Fibroblast of skin of abdomen (primary cell): ENCODE data around the gene FHIT.
"Not testable (repeated sequence)": the region's sequence is repeated elsewhere in the genome, so short reads cannot be mapped to it uniquely, and the experiment has no call there.

Source experiments
- DNase-seq: peaks from one replicate; pipeline ENCODE4 v3.0.0-alpha.2; 2013

FHIT gene

DNA sequence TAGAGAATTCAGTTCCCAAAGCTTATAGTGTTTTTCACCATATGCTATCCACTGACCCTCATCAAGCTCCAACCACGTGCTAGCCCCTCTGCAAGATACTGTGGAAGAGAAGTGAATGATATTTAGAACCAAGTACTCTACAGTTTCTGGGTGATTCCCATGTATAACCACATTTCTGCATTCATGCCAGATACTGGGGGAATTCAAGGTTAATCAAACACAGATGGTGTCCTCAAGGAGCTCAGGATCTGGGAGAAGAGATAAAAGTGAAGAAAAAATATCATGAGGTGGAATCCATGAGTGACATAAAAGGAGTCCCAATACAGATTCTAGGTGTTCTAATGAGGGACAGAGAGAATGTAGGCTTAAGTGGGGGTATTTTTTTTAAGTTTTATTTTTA is 195.8 kb downstream of the FHIT start:
- DNase-seq = peak; percentile 5

DNA sequence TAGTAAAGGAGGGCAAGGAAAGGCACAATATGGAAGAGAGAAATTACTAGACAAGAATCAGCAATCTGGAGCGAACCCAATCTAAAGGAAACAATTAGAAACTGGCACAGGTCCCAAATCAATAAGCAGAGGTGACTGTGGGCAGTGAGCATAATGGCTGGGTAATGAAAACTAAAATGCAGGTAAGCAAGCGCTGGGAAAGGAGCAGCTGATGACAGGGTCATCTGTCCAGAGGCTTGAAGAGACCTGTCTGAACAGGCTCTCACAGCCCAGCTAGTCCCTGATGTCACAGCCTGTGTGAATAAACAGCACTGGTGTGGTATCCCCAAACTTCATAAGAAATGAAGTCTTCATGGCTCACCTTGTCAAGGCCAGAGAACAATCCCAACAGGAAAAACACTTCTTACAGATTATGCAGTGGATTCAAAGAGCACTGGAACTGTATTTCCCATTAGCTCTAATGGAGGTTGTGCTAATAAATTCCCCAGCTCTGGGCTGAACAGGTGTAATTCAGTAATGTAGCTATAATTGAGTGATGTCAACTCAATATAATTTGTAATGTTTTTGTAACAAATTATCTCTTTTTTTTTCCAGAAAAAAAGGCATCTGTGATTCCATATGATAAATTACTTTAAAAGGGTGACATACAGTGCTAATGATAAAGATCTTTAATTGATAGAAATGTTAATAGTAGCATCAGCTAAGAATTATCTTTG is 197.3 kb downstream of the FHIT start:
- DNase-seq = no peak

DNA sequence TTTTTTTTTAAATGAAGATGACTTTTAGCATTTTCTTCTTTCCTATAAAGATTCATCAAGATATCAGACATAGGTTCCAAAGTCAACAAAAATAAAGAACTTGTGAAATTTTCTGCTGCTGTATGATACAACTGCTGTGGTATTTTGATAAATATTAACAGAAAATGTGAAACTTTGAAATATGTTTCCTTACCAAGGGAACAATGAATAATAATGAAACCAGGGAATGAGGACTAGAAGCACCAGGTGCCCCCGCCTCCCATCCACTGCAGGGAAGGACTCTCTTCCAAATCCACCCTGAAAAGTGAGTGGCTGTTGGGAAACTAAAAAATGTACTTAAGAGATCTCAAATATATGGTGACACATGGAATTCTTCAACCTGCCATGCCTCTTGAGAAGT is 198.4 kb downstream of the FHIT start:
- no peak for DNase-seq

DNA sequence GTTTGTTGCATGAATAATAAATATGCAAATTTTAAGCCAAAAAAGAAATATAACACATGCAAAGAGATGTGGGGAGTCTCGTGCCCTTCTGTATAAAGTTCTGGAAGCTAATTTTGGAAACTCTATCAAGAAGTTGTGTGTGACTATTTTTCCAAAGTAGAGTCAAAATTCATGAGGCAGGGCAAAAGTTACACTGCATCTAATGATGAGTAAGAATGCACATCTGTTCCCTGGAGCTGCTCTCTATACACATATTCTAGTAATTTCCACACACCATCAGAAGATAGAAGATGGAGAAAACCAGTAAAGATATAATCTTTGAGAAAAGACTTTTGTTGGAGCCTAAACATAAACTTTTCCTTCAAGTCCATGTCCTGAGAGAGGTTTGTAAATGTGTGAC is 199.6 kb downstream of the FHIT start:
- DNase-seq = no peak

DNA sequence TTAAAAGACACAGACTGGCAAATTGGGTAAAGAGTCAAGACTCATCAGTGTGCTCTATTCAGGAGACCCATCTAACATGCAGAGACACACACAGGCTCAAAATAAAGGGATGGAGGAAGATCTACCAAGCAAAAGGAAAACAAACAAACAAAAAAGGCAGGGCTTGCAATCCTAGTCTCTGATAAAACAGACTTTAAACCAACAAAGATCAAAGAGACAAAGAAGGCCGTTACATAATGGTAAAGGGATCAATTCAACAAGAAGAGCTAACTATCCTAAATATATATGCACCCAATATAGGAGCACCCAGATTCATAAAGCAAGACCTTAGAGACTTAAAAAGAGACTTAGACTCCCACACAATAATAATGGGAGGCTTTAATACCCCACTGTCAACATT is 206.1 kb downstream of the FHIT start:
- DNase-seq = not testable (repeated sequence)

DNA sequence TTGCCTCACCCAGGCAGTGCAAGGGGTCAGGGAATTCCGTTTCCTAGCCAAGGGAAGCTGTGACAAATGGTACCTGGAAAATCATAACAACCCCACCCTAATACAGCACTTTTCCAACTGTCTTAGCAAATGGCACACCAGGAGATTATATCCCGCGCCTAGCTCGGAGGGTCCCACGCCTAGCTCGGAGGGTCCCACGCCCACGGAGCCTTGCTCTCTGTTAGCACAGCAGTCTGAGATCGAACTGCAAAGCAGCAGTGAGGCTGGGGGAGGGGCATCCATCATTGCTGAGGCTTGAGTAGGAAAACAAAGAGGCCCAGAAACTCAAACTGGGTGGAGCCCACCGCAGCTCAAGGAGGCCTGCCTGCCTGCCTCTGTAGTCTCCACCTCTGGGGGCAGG is 208.1 kb downstream of the FHIT start:
- DNase-seq = no peak

DNA sequence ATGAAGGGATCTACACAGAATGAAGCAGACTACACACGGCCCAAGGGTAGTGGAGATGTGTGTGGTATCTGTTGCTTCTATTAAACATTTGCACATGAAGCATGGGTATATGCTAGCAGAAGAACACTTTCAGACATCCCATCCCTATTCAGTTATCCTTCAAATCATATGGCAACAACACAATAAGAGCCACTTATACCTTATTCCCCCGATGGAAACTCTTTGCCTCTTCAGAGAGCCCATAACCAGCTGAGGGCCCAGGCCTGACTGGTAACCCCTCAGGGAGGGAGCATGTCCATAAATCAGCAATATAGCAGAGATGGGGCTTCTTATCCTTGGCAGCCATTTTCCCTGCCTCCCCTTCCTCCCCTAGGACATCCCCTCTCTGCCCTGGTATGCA is 210.6 kb downstream of the FHIT start:
- DNase-seq = no peak

DNA sequence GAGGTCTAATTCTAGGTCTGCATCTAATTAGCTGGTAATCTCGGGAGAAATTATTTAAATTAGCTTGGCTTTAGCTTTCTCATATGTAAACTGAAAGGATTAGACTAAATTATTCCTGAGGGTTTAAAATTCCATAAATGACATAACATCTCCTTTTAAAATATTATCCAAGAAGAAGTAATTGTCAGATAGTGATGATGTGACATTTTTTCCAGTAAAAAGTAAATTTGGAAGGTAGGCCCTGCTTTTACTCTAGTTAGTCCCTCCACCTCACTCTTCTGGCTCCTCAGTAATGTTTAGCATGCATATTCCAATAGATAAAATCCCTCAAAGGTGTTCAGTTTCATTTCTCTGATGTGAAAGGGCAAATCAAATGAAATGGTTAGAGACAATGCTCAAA is 215.7 kb downstream of the FHIT start:
- no peak for DNase-seq

DNA sequence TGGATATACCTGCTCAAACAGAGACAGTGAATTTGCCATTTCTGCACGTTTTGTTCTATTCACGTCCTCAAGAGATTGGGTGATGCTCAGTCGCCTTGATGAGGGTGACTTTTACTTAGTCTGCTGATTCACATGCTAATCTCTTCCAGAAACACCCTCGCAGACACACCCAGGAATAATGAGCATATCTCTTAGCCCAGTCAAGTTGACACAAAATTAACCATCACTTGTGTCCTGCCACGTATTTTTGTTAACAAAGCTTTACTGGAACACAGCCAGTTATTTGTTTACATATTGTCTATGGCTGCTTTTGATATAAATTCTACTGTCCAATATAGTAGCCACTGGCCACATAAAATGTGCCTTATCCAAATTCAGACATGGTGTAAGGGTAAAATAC is 218.3 kb downstream of the FHIT start:
- no peak for DNase-seq

DNA sequence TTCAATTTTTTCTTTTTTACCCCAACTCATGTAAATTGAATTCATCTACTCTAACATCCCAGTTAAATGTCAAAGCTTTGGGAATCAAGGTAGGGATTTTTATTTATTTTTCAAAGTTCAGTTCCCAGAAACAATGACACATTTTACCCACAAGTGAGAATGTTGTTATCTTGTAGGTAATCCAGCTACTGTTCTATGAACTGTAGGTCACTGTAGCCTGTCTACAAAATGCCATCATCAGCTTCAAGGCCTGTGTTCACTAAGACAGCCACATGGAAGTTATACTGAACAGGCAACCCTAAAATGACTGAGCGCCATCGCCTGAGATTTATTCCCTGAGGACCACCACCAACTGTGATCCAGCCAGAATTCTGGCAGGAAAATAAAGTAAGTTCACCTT is 219.7 kb downstream of the FHIT start:
- no peak for DNase-seq

DNA sequence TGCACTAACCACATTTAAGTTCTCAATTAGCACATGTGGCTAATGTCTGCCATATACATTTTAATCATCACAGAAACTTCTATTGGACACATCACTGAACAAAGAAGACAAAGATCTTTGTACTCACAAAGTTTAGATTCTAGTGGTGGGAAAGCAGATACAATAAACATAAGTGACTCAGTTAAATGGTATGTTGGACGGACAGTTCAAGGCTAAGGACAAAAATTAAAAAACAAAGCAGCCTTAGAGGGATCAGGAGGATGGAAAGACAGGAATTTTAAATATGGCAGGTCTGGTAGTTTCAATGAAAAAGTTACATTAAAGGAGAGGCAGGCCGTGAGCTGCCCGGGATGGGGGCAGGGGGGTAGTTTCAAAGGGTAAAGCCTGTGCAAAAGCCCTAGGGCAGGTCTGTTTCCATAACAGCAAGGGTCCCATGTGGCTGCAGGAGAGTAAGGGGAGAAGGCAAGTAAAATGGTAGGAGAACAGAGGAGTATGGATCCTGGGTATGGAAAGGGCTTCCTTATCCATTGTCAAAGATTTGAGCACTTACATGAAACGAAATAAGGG is 220.7 kb downstream of the FHIT start:
- DNase-seq = peak; percentile 10

DNA sequence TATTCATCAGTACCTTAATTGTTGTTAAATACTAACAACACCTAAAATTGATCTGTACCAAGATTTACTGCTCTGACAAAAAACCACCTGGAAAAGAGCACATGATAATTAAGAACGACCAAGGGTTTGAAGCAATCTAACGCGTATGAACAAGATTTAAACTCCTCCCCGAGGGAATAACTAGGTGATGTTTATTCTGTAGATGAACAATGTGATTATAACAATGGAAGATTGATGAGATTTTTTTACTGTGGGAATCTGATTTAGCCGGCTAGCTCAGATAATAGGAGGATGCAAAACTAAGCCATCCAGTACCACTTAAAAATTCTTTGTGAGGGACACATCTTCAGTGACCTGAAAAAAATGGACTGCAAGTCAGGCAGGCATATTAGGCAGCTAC is 222.1 kb downstream of the FHIT start:
- no peak for DNase-seq

DNA sequence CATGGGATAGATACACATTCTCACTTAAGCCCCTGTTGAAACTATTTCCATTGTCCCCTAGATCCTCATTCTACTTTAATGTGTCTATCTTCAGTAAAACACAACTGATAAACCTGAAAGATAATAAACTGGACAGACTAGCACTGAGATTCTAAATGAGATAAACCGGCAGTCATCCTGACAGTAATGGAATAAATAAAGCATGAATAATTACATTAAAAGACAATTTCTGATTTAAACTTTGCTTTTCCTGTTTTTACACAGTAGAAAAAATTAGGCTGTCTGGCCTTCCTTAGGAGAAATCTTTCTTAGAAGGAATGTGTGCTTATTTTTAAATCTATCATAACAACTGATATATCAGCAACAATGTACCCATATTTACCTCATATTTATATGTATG is 232.4 kb downstream of the FHIT start:
- no peak for DNase-seq

DNA sequence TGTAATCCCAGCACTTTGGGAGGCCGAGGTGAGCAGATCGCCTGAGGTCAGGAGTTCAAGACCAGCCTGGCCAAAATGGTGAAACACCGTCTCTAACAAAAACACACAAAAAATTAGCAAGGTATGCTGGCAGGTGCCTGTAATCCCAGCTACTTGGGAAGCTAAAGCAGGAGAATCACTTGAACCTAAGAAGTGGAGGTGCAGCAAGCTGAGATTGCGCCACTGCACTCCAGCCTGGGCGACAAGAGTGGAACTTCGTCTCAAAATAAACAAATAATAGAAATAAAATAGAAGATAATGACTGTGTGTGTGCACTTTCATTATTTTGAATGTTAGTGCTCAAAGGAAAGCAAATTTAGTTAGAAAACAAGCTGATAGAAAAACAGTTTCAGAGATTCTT is 234.2 kb downstream of the FHIT start:
- not testable (repeated sequence) for DNase-seq

DNA sequence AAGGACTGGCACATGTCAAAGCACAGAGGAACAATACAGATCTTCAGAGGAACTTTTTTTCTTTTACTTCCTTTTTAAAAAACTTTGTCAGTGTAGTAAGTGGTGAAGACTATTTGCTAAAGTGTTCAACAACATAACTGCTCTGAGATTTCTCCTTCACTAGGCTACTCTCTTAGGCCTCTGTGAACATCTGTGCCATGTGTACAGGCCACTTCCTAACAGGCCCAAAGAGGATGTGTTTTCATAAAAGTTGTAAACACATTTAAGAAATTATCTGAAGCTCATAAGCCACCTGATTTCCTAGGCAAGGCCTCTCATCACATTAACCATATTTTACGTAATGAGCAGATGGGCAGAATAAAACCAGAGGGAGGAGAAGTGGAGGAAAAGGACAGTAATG is 235.4 kb downstream of the FHIT start:
- DNase-seq = no peak

DNA sequence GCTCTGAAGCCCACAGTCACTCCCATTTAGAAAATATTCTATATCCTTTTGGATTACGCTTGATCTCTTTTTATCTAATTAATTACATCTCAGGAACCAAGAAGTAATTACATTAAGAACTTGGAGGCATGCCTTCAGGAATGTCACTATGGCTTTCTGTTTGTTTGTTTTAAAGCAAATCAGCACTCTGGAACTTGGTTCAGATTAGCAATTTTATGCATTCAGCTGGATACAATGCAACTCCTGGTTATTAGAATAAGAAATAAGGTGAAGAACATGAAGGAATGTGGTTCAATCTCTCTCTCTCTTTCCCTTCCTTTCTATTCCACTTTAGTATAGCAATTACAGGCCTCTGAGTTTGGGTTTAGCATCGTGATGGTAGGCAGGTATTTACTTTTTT is 235.8 kb downstream of the FHIT start:
- no peak for DNase-seq

DNA sequence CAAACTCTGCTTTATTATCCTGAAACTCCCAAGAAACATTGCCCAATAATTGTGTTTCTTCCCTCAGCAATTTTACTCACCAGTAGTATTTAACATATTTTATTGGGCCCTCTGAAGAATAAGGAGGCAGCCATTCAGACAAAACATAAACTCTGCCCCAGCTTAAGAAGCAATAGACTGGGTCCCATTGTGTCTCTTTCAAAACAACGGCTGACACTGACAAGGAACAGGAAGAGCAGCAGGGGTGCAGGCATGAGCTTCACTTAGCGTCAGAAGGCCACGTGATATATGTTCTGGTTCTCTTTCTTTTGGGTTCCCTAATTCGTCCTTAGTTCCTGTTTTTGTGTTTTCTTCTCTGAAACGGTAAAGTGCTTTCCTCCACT is 242.3 kb downstream of the FHIT start:
- no peak for DNase-seq

DNA sequence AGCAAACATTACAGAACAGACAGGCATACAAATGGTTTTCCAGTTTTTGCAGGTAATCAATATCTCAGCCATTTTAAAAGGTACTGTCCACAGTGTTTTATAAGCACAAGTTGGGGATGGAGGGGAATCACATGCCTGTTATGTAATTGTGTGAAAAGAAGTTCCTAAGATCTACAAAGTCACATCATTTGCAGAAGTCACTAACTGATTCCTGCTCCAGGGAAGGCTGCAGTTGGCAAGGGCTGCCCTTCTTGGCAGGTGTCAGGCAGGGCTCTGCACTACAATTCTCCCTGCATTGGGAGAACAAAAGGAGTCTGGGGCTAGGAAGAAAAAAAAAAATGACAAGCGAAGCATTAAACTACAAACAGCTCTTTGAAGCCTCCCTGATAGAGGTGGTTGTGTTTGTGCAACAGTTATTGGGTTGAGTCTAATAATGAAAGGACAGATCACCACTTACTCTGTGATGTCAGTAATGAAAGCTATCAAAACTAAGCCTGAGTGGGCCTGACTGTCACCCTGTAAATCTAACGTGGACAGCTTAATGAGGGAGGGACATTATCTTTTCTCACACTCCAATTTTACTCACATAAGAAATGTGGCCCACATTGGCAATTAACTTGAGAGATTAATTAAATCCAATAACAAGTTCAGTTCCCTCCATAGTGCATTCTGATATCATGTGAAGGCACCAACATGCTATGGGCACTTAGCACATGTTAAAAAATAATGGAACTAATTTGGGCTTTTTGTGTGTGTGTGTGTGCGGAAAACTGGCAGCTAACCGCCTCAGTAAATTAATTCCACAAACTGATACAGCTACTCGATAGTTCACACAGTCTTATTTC is 242.9 kb downstream of the FHIT start:
- no peak for DNase-seq

DNA sequence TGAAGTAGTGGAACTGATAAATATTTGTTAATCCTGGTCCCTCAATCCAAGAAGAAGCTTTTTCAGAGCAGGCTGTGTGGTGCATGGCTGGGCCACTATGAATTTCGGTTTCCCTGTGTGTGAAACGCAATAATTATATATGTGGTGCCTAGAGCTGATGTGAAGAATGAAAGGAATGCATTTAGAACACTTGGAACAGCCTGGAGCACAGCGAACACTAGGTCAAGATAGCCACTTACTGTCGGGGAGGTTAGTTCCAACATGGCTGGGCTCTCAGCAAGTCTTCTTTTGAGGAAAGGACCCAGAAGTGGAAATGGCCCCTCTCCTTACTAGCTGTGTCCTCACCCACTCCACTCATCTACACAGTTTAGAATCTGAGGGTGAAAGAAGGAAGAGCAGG is 245.7 kb downstream of the FHIT start:
- no peak for DNase-seq

DNA sequence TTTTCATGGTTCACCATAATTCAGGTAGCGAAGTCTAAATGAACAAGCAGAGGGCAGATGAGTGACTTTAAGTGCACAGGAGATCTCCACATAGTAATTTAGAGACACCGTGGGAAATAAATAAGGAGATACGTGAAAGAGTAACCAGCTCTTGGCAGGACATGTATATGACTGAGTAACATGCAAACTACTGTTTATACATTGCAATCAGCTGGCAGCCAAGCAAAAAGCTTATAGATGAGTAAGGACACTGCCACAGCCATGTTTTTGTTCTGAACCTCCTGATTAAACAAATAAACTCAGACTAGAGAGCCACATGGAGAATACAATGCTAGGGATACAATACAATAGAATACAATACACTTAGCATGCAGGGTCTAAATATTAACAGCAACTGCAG is 252.4 kb downstream of the FHIT start:
- DNase-seq = no peak

DNA sequence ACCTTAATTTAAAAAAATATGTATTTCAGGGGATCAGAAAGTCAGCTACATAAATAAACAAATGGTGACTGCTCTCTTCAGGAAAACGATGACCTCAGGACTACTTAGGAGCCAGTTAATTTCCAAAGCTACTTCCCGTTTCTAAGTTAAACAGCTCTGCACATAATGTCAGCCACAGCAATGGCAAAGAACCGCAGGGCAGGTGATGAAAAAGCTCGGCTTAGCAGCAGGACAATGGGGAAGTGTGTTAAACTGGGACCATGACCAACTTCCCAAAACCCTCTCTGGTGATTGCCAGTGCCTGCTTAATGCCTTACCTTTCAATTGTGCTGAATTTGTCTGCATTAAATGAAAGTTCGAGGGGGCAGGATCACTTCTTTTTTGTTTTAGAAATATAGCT is 258.9 kb downstream of the FHIT start:
- no peak for DNase-seq

DNA sequence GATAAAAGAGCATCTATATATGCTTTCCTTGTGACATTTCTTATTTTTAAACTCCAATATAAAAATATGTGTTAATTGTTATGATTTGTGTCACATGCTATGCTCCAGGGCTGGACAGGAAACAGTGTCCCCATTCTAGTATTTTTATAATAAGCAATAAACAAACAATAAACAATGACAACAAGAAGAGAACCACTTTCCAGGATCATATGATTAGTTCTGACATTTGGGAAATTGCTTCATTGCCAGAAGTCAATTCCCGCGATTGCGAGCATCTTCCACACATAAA is 260.9 kb downstream of the FHIT start:
- no peak for DNase-seq

DNA sequence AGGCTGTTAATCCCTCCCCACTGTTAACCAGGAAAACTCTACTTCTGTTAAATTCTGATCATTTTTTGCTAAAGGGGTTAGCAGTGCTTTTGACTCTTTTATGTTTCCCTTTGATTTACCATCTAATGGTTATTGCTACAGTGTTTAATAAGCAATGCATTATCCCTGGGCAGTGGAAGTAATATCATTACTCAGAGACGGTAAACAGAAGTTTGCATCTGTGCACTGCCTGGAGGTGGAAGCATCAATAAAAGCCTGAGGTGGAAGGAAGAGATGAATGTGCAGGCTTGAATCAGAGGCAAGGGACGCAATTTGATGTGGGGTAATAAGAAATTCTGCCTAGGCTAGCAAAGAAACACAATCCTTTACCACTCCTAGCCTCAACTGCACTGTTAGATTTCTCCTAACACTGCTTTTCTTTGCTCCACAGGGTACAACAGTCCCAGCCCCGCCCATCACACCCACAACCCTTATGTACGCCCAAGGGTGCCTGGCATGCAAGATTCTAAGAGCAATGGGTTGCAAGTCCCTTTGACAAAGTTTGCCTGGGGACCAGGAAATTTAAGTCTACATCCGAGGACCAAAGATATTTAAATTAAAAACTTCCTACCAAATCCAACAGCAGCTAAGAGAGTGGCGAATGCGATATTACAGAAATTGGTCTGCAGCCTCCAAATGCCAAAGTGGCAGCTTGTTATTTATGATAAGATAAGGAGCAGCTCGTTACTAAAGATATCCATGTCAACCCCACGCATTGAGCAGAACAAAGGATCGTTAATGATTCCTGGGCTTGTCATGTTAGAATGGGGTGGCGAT is 261.4 kb downstream of the FHIT start:
- DNase-seq = no peak
